Measurements from ENCODE around the gene NR1I3. TPM values are rescaled to one million over a fixed set of nuclear protein-coding genes. Genes with fewer than 3 reads are reported as not detected.
"Not testable (repeated sequence)": the region's sequence is repeated elsewhere in the genome, so short reads cannot be mapped to it uniquely, and the experiment has no call there.

Gene NR1I3
- polyA plus RNA-seq, 3 donors from 2014 or later = not detected

DNA sequence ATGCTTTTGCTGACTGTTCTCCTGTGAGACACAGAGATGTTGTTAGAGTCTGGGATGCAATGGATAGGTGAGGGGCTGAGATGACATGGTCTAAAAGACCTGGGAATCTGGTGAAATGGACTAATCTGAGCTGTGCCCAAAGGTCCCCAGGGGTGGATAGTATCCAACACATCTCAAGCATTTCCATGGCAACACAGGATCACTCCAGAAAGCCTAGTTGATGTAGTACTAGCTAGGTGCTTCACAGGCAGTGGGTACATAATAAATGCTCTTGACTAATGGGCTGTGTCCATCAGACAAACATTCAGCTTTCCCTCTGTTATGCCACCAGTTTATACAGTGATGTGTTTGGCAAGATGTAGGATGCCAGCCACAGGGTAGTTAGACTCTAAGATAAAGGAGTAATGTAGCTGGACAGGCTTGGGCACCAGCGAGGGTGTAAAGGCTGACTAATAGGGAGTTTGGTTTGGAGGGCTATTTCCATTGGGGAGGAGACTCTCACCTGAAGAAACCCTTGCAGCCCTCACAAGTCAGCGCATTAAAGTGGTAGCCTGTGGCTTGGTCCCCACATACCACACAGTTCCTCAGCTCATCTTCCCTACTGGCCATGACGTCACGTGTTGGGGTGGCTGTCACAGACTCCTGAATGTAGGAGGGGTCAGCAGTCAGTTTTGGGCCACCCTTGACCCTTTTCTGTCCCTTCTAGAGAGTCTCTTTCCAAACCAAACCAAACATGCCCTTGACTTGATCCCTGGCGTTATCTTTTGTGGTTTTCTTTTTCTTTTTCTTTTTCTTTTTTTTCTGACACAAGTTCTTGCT lies 1.8 kb downstream of the NR1I3 start:
- Mint-ChIP-seq H3K4me1 (no peaks in the 10 kb centered on the region), H3K27ac (no peak overlapping the region), H3K36me3 (no peaks in the 10 kb centered on the region), H3K4me3 (no peak overlapping the region), H3K9me3 (no peaks in the 10 kb centered on the region), H3K27me3 (ENCODE audit: low read depth in 3 of 3) (peaks cover 0 to 10% (median 3%) of the 10 kb centered on the region in 3 donors)
- DNase-seq = no peak

DNA sequence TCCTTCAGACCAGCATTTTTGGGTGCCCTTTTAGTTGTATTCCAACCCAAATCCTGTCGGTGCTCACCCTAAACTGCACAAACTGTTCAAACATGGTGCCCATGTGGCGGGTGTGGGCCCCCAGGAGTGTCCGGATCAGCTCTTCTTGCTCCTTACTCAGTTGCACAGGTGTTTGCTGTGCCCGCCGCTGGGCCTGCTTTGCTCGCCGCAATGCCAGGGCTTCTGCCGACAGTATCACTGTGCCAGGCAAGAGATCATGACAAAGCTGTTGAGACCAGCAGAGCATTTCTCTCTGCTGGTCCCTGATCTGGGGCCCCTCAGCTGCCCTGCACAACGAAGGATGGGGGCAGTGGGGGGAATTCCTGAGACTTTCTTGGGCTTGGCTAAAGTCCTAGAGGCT lies 4.9 kb downstream of the NR1I3 start:
- Mint-ChIP-seq H3K36me3 (peaks cover 0 to 13% (median 8%) of the 10 kb centered on the region in 3 donors), H3K9me3 (no peaks in the 10 kb centered on the region), H3K4me3 (no peak overlapping the region), H3K4me1 (peaks cover 4 to 7% of the 10 kb centered on the region in 2 donors), H3K27ac (no peak overlapping the region), H3K27me3 (ENCODE audit: low read depth in 3 of 3) (peaks cover 0 to 4% (median 4%) of the 10 kb centered on the region in 3 donors)
- DNase-seq = no peak

DNA sequence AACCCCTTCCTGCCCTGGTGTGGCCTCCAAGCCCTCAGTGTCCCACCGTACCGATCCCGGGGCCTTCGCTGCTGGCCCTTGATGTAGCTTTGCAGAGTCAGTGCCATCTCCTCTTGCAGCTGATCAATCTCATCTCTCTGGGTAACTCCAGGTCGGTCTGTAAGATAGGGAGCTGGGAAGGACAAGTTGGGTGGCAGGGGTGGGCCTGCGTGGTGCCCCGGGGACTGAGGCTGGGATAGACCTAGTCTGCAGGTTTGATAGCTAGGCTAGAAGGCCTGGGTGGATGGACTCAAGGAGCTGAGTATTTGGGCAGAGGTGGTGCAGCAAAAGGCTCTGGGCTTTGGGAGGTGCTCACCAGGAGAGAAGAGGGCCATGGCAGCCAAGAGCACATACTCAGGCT lies 7.2 kb downstream of the NR1I3 start:
- no peaks in the 10 kb centered on the region for H3K9me3 Mint-ChIP-seq
- H3K27ac Mint-ChIP-seq = peak overlapping the region in 2 of 6 donors; percentile 10 to 28
- no peak for DNase-seq
- H3K4me1 Mint-ChIP-seq = peaks cover 27 to 30% of the 10 kb centered on the region in 2 donors
- no peak overlapping the region for H3K4me3 Mint-ChIP-seq
- H3K36me3 Mint-ChIP-seq = peaks cover 0 to 19% (median 8%) of the 10 kb centered on the region in 3 donors
- peaks cover 2 to 4% (median 3%) of the 10 kb centered on the region in 3 donors for H3K27me3 Mint-ChIP-seq (ENCODE audit: low read depth in 3 of 3)

DNA sequence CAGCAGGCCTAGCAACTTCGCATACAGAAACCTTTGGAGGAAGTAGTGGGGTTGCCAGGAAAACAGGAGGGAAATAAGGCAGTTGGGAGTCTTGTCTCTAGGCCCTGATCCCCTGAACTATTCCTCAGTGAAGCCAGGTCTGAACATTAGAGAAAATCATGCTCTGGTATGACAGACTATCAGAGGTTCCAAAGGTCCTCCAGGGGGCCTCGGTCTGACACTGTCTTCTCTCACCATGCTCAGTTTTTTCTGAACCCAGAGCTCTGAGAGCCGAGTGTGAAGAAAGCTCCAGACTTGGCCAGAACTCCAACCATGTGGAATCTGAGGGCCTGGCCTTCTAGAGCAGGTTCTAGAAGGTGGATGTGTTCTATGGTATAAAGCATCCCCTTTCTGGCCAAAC lies 8.1 kb downstream of the NR1I3 start:
- DNase-seq = no peak
- no peak overlapping the region for H3K4me3 Mint-ChIP-seq
- peaks cover 0 to 19% (median 8%) of the 10 kb centered on the region in 3 donors for H3K36me3 Mint-ChIP-seq

DNA sequence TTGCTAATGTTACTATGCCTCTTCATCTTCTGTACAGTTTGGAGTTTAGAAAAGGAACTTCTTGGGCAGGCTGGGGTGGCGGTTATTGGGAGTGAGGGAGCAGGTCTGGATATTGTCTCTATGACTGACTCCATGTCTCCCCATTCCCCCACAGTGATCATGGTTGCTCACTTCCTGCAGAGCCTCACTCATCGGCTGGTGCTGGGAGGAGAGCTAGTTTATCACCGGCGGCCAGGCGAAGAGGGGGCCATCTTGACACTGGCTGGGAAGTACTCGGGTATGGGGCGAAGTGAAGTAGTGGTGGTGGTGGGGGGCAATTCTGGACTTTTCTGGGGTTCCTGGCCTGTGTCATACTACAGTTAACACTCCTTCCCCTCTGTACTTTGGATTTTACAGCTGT lies 10.0 kb downstream of the NR1I3 start:
- no peak for DNase-seq
- Mint-ChIP-seq H3K27ac (peak overlapping the region in 5 of 6 donors; percentile 22 to 85 (median 73)), H3K4me3 (peak overlapping the region in 3 of 5 donors; percentile 52 to 98 (median 94)), H3K9me3 (no peaks in the 10 kb centered on the region), H3K36me3 (peaks cover 0 to 19% (median 8%) of the 10 kb centered on the region in 3 donors), H3K4me1 (peaks cover 42 to 49% of the 10 kb centered on the region in 2 donors), H3K27me3 (ENCODE audit: low read depth in 3 of 3) (peaks cover 0 to 6% (median 3%) of the 10 kb centered on the region in 3 donors)

More for the DNA sequence above, 8.1 kb downstream of the NR1I3 start:
- Mint-ChIP-seq H3K27me3 (ENCODE audit: low read depth in 3 of 3) (peaks cover 2 to 6% (median 3%) of the 10 kb centered on the region in 3 donors), H3K4me1 (peaks cover 35 to 39% of the 10 kb centered on the region in 2 donors), H3K27ac (no peak overlapping the region), H3K9me3 (no peaks in the 10 kb centered on the region)

DNA sequence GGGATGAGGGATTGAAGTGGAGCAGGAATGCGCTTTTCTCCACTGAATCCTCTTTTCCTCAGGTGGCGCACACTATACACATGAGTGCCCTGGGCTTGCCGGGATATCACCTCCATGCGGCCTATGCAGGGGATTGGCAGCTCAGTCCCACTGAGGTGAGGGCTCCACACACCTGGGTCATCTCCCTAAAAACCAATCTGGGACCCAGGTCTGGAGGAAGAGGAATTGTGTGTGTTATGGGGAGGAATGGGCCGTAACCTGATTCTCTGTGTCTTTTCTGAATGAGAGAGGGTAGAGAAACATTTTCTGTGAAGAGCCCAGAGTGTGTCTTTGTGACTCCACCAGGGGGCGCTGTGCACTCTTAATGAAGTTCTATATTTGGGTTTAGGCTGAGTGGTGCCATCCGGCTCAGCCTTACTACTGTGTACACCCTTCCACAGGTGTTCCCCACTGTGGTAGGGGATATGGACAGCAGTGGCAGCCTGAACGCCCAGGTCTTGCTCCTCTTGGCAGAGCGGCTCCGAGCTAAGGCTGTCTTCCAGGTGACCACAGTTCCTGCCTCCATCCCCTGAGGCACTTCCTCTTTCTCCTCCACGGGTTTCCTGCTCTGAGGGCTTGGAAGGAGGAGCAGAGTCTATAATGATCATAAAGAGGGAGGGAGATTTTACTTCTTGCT lies 10.7 kb downstream of the NR1I3 start:
- peaks cover 0 to 6% (median 4%) of the 10 kb centered on the region in 3 donors for H3K27me3 Mint-ChIP-seq (ENCODE audit: low read depth in 3 of 3)
- H3K36me3 Mint-ChIP-seq = peaks cover 0 to 22% (median 8%) of the 10 kb centered on the region in 3 donors
- peak overlapping the region; percentile 51 to 79 (median 64) for H3K27ac Mint-ChIP-seq
- peak overlapping the region; percentile 78 to 98 (median 94) for H3K4me3 Mint-ChIP-seq
- DNase-seq = peak; percentile 75 to 81 (median 75)
- no peaks in the 10 kb centered on the region for H3K9me3 Mint-ChIP-seq
- H3K4me1 Mint-ChIP-seq = peaks cover 47 to 53% of the 10 kb centered on the region in 2 donors

DNA sequence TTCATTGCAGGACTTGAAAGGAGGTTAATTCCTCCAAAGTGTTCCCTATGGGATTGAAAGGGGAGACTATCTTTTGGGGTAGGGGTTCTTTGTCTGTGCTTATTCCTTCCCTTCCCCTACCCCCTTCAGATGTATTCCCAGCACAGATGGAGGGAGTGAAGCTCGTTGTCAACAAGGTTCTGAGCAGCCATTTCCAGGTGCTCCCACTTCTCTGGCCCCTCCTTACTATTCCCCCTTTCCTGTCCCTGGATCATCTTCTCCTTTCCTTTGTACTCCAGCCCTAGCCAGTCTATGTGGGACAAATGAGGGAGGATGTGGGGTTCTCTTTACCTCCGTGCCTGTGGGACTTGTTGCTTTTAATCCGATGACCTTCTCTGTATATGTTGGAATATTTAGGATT lies 11.2 kb downstream of the NR1I3 start:
- peak overlapping the region; percentile 78 to 98 (median 94) for H3K4me3 Mint-ChIP-seq
- H3K36me3 Mint-ChIP-seq = peaks cover 0 to 22% (median 8%) of the 10 kb centered on the region in 3 donors
- no peaks in the 10 kb centered on the region for H3K9me3 Mint-ChIP-seq
- peaks cover 0 to 6% (median 4%) of the 10 kb centered on the region in 3 donors for H3K27me3 Mint-ChIP-seq (ENCODE audit: low read depth in 3 of 3)
- no peak for DNase-seq
- H3K4me1 Mint-ChIP-seq = peaks cover 49 to 53% of the 10 kb centered on the region in 2 donors
- peak overlapping the region in 5 of 6 donors; percentile 47 to 79 (median 56) for H3K27ac Mint-ChIP-seq

DNA sequence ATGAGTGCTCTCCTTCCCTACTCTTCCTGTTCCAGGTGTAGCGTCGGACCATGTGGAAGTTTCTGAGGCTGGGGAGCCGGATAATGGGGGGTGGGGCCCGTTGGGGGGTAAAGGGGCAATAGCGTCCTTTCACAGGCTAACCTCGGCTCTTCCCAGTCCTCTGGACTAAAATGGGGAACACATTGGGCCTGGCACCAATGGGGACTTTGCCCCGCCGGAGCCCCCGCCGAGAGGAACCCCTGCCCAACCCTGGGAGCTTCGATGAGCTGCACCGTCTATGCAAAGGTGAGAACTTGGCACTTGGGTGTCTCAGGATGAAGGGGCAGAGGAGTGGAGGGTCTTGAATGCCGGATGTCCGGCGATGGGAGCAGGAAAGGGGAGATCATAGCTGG lies 11.7 kb downstream of the NR1I3 start:
- peaks cover 0 to 6% (median 4%) of the 10 kb centered on the region in 3 donors for H3K27me3 Mint-ChIP-seq (ENCODE audit: low read depth in 3 of 3)
- peaks cover 0 to 22% (median 8%) of the 10 kb centered on the region in 3 donors for H3K36me3 Mint-ChIP-seq
- H3K9me3 Mint-ChIP-seq = no peaks in the 10 kb centered on the region
- H3K4me3 Mint-ChIP-seq = peak overlapping the region; percentile 85 to 98 (median 97)
- H3K4me1 Mint-ChIP-seq = peaks cover 50 to 53% of the 10 kb centered on the region in 2 donors
- no peak for DNase-seq
- peak overlapping the region; percentile 77 to 94 (median 90) for H3K27ac Mint-ChIP-seq

DNA sequence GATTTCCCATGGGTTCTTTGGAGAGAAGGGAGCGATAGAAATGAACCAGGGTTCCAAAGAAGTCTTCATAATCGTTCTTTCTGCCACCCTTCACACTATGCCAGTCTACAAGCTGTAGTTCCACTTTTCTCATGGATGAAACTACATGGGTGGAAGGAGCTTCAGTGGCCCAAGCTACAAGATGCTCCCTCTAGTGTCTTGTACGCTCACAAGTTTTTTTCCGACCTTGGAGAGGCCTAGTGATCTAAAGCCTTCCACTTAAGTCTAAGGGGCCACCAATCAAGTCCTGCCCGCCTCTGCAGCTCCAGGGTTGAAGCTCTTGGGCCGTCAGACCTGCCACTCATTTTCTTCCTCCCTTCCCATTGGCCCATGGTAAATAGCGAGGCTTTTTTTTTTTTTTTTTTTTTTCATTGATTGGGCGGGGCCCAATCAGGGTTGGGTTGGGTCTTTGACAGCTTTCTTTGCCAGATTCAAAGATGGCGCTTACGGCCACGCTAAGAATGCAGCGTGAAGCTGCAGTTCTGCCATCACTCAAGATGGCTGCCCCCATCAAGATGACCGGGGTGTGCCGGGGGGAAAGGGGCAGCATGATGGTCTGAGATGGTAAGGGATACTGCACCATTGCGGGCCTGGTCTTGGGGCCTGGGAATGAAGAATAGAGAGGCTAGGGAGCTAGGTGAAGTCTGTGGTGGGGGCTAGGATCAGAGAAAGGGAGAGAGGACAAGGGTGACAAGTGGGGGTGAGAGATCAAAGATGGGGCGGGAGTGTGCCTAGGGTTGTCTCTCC lies 12.3 kb downstream of the NR1I3 start, which contains the start of gene TOMM40L:
TOMM40L (plus strand) TSS at position 527 of the 786 bp plus-strand sequence. CDS start 430 bp downstream, outside the sequence.
- peak within 1 kb of the TSS; percentile 77 to 94 (median 90) for H3K27ac Mint-ChIP-seq
- DNase-seq = peak; percentile 89 to 92 (median 91)
- peaks cover 0 to 23% (median 8%) of the 10 kb centered on the region in 3 donors for H3K36me3 Mint-ChIP-seq
- H3K4me3 Mint-ChIP-seq = peak within 1 kb of the TSS; percentile 85 to 98 (median 97)
- peaks cover 51 to 55% of the 10 kb centered on the region in 2 donors for H3K4me1 Mint-ChIP-seq
- H3K9me3 Mint-ChIP-seq = no peaks in the 10 kb centered on the region
- H3K27me3 Mint-ChIP-seq (ENCODE audit: low read depth in 3 of 3) = peaks cover 0 to 6% (median 4%) of the 10 kb centered on the region in 3 donors

DNA sequence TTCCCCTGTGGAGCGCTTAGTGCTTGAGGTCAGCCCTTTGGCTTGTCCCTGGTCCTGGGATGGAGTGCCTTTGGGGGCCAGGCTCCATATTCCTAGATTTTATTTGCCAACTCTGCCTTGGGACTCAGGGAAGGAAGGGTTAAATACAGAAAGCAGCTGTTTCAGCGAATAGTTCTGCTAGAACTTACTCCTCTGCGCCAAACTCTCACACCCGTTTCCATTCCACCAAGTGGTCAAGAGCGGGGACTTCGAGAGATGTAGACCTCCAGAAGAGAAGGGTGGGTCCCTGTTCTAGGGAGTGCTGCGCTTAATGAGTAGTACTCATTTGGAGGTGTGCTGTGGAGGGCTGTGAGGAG lies 12.8 kb downstream of the NR1I3 start:
- no peak for DNase-seq
- Mint-ChIP-seq H3K4me1 (peaks cover 51 to 60% of the 10 kb centered on the region in 2 donors), H3K4me3 (peak overlapping the region in 4 of 5 donors; percentile 94 to 98 (median 98)), H3K27me3 (ENCODE audit: low read depth in 3 of 3) (peaks cover 0 to 6% (median 4%) of the 10 kb centered on the region in 3 donors), H3K27ac (peak overlapping the region; percentile 77 to 94 (median 90)), H3K36me3 (peaks cover 0 to 26% (median 7%) of the 10 kb centered on the region in 3 donors), H3K9me3 (no peaks in the 10 kb centered on the region)

DNA sequence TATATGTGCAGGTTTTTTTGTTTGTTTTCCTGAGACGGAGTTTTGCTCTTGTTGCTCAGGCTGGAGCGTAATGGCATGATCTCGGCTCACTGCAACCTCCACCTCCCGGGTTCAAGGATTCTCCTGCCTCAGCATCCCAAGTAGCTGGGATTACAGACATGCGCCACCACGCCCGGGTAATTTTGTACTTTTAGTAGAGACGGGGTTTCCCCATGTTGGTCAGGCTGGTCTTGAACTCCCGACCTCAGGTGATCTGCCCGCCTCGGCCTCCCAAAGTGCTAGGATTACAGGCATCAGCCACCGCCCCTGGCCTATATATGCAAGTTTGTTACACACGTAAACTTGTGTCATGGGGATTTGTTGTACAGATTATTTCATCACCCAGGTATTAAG lies 13.3 kb downstream of the NR1I3 start:
- H3K4me3 Mint-ChIP-seq; H3K27me3 Mint-ChIP-seq (ENCODE audit: low read depth in 3 of 3); H3K9me3 Mint-ChIP-seq; DNase-seq: not testable (repeated sequence)
- Mint-ChIP-seq H3K4me1 (peaks cover 56 to 65% of the 10 kb centered on the region in 2 donors), H3K36me3 (peaks cover 5 to 31% (median 8%) of the 10 kb centered on the region in 3 donors), H3K27ac (peak overlapping the region in 3 of 6 donors; percentile 79 to 91 (median 90))

DNA sequence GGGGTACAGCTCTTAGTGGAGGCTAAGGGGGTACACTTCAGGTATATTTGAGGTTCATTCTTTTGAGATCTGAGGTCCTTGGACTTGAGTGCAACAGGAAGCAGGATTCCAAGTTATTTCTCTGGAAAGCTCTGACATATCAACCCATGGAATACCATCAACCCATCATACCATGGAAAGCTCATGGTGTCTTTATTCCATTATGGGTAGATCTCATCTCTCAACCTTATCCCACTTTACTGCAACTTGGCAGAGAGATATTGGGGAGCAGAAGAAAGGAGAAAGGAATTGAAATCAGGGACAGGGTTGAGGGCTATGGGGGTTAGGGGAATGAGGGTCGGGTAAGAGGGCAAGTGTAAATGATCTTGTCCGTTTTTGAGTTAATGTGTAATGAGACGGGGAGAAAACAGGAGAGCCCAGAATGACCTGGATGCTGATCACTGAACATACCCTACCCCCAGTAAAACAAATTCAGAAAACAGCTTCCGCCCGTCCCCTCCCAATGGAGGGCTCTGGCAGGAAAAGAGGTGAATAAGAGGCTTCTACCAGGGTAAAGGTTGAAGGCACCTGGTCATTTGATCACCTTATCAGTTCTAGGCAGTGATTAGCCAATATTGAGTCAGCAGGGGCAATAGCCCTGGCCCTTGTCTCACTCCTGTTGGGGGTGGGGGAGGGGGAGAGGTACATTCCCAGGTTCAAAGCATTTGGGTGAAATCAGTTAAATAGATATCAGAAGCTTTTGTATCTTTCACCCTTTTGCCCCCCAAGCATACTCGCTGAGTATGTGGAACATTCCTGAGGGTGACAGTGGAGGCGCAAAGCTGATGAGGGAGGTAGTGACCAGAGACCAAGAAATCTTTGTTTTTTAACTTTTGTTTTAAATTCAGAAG lies 14.0 kb downstream of the NR1I3 start:
- Mint-ChIP-seq H3K9me3 (no peaks in the 10 kb centered on the region), H3K4me1 (peaks cover 62 to 71% of the 10 kb centered on the region in 2 donors), H3K36me3 (peaks cover 8 to 33% (median 9%) of the 10 kb centered on the region in 3 donors), H3K4me3 (no peak overlapping the region), H3K27ac (peak overlapping the region in 5 of 6 donors; percentile 40 to 90 (median 62)), H3K27me3 (ENCODE audit: low read depth in 3 of 3) (peaks cover 0 to 5% (median 4%) of the 10 kb centered on the region in 3 donors)
- DNase-seq = no peak
